Measurements from ENCODE around the gene KIAA0513.

The KIAA0513 gene

GRCh38 chr16:85066346-85066885 lies 38.8 kb downstream of the KIAA0513 start:
- no peak for DNase-seq (ENCODE audit: extremely low read depth in 1 of 2, low read depth in 1 of 2)

DNA sequence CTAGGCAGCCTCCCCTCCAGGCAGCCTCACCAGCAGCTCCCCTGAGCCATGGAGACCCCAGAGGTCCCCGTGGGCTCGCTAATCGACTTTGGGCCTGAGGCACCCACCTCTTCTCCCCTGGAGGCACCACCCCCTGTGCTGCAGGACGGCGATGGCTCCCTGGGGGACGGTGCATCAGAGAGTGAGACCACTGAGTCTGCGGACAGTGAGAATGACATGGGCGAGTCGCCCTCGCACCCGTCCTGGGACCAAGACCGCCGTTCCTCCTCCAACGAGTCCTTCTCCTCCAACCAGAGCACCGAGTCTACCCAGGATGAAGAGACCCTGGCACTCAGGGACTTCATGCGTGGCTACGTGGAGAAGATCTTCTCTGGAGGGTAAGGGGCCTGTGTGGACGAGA lies 39.4 kb downstream of the KIAA0513 start:
- DNase-seq (ENCODE audit: extremely low read depth in 1 of 2, low read depth in 1 of 2), result no peak

DNA sequence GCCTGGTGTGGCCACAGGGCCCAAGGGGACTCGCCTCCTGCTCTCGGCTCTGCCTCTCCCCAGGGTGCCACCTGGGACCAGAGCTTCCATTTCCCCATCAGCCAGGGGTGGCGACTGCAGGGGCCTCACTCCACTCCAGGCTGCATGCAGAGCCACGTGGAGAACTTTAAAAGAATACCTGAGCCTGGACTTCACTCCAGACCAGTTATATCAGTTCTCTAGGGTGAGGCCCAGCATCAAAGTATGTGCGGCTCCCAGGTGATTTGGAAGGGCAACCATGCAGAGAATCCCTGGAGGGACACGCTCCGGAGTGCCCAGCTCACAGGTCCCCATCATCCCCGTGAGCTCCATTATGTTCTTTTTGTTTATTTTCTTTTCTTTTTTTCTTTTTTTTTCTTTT lies 39.8 kb downstream of the KIAA0513 start:
- DNase-seq (ENCODE audit: extremely low read depth in 1 of 2, low read depth in 1 of 2), result no peak

DNA sequence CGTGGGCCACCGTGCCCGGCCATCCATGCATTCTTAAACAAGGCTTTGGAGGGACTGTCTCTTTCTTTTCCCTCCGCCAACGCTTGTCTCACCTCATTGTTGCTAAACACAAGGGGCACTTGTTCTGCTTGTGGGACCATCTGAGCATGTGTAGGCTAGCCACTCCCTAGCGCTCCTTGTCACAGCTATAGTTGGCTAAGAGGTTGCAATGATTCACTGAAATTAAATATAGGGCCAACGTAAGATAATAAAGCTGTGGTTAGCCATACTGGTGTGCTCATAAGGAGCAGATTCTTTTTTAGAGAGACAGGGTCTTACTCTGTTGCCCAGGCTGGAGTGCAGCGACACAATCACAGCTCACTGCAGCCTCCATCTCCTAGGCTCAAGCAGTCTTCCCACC lies 41.2 kb downstream of the KIAA0513 start:
- DNase-seq (ENCODE audit: extremely low read depth in 1 of 2, low read depth in 1 of 2), result no peak

DNA sequence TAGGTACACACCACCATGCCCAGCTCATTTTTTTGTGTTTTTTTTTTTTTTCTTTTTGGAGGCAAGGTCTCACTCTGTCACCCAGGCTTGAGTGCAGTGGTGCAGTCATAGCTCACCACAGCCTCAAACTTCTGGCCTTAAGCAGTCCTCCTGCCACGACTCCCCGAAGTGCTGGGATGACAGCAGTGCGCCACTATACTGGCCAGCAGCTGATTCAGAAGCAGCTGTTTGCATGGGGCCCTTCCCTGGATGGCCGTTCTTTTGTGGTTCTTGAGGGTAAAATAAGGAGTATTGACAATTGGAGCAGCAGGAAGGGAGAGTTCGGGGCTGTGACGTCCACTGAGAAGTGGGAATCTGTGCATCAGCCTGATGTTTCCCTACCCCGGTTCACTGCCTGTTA lies 41.6 kb downstream of the KIAA0513 start:
- DNase-seq (ENCODE audit: extremely low read depth in 1 of 2, low read depth in 1 of 2), result no peak

- DNase-seq (ENCODE audit: extremely low read depth in 1 of 2, low read depth in 1 of 2), result no peak
Measured at GRCh38 chr16:85072076-85072860, 44.7 kb downstream of the KIAA0513 start.

DNA sequence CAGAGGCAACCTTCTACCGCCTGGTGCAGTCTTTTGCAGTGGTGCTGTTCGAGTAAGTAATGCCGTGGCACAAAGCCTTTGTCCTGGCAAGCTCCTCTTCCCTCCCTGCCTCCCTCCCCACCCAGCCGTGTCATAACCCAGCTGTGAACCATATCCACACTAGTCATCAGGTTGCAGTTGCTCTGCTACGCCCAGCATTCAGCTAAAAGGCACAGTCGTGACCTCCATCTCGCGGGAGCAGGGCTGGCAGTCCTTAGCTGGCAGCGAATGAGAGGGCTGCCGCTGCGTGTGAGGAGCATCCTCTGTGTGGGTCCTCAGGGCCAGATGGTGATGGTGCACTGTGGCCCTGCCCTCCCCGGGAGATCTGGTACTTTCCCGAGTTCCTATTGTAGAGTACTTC lies 45.4 kb downstream of the KIAA0513 start:
- no peak for DNase-seq (ENCODE audit: extremely low read depth in 1 of 2, low read depth in 1 of 2)

DNA sequence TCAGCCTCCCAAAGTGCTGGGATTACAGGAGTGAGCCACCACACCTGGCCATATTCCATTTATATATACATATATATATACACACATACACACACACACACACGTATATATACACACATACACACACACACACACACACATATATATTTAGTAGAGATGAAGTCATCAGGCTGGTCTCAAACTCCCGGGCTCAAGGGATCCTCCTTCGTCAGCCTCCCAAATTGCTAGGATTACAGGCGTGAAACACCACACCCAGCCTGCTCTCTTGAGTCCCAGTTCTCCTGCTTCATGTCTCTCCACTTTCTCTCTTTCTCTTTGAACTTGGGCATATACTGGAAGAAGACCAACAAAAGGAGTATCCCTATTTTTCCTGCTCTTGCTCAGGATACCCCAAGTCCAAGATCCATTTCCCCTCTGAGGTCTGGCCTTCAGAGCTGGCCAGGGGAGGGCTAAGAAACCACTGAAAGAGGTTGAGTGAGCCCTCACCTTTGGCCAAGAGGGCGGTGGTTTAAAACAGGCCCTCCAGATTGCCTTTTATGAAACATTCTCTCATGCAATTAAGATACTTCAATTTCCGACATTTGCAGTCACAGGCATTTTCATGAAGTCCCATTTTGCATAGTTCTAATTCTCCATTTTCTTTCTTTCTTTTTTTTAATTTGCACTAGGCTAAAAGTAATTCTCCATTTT lies 46.8 kb downstream of the KIAA0513 start:
- no peak for DNase-seq (ENCODE audit: extremely low read depth in 1 of 2, low read depth in 1 of 2)

DNA sequence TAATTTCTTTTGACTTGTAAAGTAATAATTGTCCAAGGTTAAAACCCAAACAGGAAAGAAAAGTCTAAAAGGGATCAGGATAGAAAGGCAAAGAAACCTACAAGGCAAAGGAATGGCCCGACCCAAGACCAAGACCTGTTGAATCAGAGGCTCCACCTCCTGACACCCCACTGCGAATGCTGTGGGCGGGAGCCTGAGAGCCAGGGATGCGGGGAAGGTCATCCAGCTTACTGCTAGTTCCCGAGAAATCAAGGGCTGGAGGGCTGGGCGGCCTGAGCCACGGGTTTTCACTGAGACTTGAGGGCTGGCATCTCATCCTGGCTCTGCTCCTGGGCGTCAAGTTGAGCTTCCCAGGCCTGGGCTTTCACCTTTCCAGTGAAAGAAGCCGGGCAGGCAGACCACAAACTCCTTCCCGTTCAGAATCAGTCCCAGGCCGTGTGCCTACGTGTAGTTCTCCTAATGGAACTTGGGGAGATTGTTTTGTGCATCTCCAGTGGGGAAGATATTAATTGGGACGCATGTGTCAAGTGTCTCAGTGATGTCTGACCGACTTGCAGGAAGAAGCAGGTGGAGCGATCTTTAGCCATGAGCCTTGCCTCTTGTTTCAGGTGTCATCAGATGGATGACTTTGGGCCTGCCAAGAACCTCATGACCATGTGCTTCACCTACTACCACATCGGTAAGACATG lies 47.8 kb downstream of the KIAA0513 start:
- DNase-seq (ENCODE audit: extremely low read depth in 1 of 2, low read depth in 1 of 2), result no peak

GRCh38 chr16:85077039-85077438 lies 49.4 kb downstream of the KIAA0513 start:
- no peak for DNase-seq (ENCODE audit: extremely low read depth in 1 of 2, low read depth in 1 of 2)

DNA sequence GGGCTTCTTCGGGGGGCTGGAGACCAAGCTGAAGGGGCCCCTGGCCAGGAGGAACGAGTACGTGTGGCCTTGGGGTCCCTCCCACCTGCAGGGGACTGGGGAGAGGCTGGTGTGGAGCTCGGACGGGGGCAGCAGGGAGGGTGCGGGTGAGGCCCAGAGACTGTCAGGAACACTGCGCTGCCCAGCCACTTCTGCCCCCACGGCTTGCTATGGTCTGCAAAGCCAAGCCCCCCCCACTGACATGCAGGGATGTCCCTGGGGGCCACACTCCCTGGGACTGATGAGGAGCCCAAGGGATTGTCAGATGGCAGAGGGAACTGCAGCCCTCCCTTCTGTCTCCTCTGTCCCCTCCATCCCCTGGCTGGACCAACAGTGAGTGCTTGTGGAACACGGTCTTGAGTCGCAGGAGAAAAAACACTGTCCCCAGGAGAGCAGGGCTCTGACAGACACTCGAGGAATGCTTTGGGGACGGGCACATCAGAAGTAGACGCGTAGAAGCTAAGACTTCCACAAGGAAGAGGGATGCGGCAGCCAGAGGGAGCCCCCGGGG lies 50.1 kb downstream of the KIAA0513 start:
- DNase-seq (ENCODE audit: extremely low read depth in 1 of 2, low read depth in 1 of 2), result no peak

DNA sequence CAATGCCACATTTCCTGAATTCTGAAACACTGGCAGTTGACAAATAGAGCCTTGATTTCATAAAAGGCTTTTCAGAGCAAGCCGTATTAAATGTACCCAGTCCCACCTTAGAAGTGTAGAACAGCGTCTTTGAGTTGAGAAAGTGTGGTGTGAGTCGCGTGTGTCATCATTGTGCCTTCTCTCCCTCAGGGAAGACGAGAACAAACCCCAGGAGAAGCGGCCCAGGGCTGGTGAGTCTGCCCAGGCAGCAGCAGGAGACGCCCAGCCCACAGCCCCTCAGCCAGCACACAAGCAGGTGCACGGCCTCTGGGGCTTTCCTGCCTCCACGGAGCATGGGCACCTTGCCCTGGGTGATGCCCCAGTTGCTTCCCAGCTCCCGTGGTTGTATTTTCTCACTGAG lies 50.6 kb downstream of the KIAA0513 start:
- no peak for DNase-seq (ENCODE audit: extremely low read depth in 1 of 2, low read depth in 1 of 2)

GRCh38 chr16:85078952-85079351 lies 51.4 kb downstream of the KIAA0513 start:
- DNase-seq (ENCODE audit: extremely low read depth in 1 of 2, low read depth in 1 of 2), result no peak

DNA sequence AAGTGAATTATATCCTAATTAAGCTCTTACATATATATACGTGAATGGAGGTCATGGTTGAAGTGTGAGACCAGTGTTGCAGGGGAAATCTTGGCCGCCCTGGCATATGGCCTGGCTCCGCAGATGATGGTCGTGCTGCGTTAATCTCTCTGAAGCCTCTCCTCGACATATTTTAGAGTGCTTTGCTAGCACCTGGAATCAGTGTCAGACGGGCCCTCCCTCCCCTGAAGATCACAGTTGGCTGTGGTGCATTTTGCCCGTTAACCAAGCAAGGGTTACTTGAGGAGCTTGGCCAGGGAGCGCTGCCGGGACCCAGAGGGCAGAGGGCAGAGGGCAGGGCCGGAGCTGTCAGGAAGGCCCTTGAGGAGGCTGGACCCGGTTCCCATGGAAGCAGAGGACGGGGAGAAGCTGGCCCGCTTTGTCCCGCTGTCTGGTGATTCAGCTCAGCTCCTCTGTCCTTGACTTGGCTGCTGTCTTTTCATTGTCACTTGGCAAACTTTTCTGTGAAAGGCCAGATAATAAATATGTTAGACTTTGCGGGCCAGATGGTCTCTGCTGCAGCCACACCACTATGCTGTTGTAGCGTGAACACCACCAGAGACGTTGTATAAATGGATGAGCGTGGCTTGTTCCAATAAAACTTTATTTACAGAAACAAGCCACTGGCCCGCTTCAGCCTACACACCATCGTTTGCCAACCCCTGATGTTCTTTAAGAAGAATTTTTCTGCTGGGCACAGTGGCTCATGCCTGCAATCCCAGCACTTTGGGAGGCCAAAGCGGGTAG lies 52.4 kb downstream of the KIAA0513 start:
- no peak for DNase-seq (ENCODE audit: extremely low read depth in 1 of 2, low read depth in 1 of 2)

GRCh38 chr16:85081038-85081437 lies 53.4 kb downstream of the KIAA0513 start:
- DNase-seq (ENCODE audit: extremely low read depth in 1 of 2, low read depth in 1 of 2), result no peak

DNA sequence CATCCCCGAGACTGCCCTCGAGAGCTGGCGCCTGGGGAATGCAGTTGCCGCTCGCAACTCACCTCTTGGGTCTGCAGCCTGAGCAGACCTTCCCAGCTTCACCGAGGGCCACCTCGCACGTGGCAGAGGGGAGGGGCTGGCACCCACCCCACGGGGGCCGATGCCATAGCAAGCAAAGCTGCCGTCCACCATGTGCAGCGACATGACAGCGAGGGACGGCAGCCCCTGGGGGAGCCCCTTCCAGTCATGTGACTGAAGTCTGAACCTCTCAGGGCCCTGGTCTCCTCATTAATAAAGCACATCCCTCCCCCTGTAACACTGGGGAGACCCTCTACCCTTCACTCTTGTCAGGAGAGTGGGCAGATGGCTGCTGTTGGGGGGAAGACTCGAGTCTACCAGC lies 54.2 kb downstream of the KIAA0513 start:
- DNase-seq (ENCODE audit: extremely low read depth in 1 of 2, low read depth in 1 of 2), result no peak

GRCh38 chr16:85082173-85083050 lies 54.8 kb downstream of the KIAA0513 start:
- no peak for DNase-seq (ENCODE audit: extremely low read depth in 1 of 2, low read depth in 1 of 2)

DNA sequence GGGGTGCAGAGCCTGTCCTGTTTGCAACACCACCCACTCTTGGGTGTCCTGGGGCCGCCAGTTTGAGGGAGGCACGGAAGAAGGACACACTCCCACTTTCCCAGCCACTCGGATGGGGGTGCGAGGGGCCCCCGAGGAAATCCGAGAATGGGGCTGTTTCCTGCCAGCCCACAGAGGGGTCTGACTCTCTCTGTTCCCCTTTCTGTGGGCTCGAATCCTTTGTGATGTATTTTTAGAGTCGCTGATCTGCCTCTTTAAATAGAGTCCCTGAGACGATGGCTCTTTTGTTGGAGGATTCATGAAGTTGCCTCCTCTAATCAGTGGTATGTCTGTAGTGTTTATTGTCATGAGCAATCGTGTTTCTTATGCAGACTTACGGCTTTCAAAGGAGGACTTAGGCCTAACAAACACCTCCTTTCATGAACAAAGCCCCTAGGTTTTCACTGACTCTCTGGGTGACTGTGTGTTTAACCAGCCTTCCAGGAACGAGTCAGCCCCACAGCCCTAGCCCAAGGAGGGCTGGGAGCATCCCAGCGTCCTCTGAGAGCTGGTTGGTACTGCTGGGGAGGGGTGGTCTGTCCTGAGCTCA lies 55.5 kb downstream of the KIAA0513 start:
- DNase-seq (ENCODE audit: extremely low read depth in 1 of 2, low read depth in 1 of 2), result no peak

DNA sequence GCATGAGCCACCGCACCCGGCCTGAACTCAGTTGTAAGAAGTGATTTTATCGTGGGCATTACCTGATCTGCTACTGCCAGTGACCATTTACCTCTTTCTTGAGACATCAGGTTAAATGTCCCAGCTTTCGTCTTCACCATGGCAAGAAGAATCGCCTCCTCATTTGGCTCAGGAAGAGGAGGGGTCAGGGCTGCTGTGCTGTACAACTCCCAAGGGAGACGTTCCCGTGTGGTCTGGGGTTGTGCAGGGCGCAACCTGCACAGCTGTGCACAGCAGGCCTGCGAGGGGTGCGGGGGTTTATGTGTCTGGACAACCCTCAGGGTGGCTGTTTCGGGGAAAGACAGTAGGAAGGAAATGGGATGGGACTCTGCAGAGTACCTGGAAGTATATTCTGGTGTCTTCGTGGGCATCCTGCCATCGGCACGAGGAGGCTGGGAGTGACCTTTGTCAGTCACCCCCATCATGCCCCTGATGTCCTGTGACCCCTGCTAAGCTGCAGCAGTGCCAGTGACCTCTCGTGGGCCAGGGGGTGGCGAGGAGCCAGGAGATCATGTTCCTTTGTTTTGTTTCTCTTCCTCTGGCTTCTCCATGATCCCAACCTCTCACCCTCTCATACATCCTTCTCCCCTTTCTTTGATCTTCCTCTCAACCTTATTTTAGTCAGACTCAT lies 57.4 kb downstream of the KIAA0513 start:
- DNase-seq (ENCODE audit: extremely low read depth in 1 of 2, low read depth in 1 of 2), result no peak
